ENCODE results near the gene CLCNKA. TPM values are rescaled to one million over a fixed set of nuclear protein-coding genes. Genes with fewer than 3 reads are reported as not detected.

Gene CLCNKA
- total RNA-seq, 1 experiment from 2014 or later = 0.10 TPM

DNA sequence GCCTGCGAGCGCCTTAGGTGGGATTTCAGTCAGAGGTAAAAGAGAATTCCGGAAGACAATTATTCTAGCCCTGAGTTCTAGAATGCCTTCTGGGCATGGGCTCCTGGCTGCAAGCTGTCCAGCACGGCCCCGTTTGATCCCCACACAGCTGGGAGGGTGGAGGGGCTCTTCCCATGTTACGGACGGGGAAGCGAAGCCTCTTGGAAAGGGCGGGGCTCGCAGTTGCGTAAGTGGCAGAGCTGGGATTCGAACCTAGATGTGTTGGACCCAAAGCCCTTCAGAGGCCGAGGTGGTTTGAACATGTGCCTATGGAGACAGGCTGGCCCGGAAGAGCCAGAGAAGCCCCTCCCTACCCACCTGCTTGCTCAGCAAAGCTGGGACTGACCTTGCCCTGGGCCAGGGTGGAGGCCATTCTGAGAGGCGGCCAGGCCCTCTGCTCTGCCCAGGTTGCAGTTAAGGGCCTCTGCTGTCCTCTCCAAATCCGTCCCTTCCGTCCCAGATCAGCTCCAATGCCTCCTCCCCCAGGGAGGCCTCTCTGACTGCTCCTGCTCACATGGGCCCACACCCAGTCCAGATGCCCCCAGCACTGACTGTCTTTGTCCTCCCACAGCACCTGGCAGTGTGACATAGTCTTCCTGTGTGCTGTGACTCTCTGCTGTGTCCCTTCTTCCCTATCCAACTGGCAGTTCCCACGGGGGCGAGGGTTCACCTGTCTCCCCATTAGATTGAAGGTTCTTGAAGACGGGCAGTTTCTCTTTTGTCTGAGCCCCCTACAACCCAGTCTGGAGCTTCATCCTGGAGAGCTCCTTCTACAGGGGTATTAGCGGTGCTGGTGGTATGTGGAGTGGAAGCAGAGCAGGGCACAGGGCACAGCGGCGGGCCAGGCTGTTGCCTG, 2.8 kb upstream of the CLCNKA start:
- Histone ChIP-seq H3K4me3 (replicated peaks in 1 of 2; ENCODE audit: low read depth in 1 of 2, low read length in 2 of 2) (no peak overlapping the region), H3K9me3 (ENCODE audit: control insufficient read depth in 1 of 2, insufficient read depth in 1 of 2, low read depth in 1 of 2, low read length in 2 of 2) (no peaks in the 10 kb centered on the region), H2AFZ (ENCODE audit: low read depth, low read length, poor library complexity, severe bottlenecking) (no peak overlapping the region), H3K27me3 (ENCODE audit: insufficient read depth, low read length) (no peaks in the 10 kb centered on the region), H4K20me1 (ENCODE audit: insufficient read depth) (no peaks in the 10 kb centered on the region), H3K4me1 (ENCODE audit: control insufficient read depth in 1 of 2, insufficient read depth in 2 of 2, low read length in 2 of 2) (peaks cover 0 to 11% of the 10 kb centered on the region in 2 experiments; a peak in 2 of 4 replicates), H3K36me3 (ENCODE audit: control insufficient read depth in 1 of 2, insufficient read depth in 2 of 2, low read length in 2 of 2) (no peaks in the 10 kb centered on the region), H3K79me2 (ENCODE audit: insufficient read depth, low read length) (no peaks in the 10 kb centered on the region), H3K9me2 (ENCODE audit: insufficient read depth) (no peaks in the 10 kb centered on the region), H3K9ac (ENCODE audit: low read length) (no peak overlapping the region), H3K27ac (ENCODE audit: low read depth, low read length) (no peak overlapping the region), H3K4me2 (ENCODE audit: low read length) (no peak overlapping the region)
- POLR2A ChIA-PET = no interaction called here
- DNase-seq (ENCODE audit: low read depth, low spot score) (no peak), ATAC-seq (no peak)
- BruUV-seq (replicated peaks) = no TSS peak
- intact Hi-C loops (cut with micrococcal nuclease) = no loop called here
- TF ChIP-seq POLR2A (IDR thresholded peaks at IDR 0.05; ENCODE audit: borderline replicate concordance, extremely low read depth, insufficient read depth, insufficient read length) (no peak), CBX3 (IDR thresholded peaks at IDR 0.05; ENCODE audit: low read depth) (no peak), SRF (IDR thresholded peaks at IDR 0.05; ENCODE audit: low read depth) (no peak), CEBPB (IDR thresholded peaks at IDR 0.05; ENCODE audit: low read depth) (no peak), FOSL1 (IDR thresholded peaks at IDR 0.05; ENCODE audit: low read depth) (no peak)
- TF ChIP-seq, protein P1, sequence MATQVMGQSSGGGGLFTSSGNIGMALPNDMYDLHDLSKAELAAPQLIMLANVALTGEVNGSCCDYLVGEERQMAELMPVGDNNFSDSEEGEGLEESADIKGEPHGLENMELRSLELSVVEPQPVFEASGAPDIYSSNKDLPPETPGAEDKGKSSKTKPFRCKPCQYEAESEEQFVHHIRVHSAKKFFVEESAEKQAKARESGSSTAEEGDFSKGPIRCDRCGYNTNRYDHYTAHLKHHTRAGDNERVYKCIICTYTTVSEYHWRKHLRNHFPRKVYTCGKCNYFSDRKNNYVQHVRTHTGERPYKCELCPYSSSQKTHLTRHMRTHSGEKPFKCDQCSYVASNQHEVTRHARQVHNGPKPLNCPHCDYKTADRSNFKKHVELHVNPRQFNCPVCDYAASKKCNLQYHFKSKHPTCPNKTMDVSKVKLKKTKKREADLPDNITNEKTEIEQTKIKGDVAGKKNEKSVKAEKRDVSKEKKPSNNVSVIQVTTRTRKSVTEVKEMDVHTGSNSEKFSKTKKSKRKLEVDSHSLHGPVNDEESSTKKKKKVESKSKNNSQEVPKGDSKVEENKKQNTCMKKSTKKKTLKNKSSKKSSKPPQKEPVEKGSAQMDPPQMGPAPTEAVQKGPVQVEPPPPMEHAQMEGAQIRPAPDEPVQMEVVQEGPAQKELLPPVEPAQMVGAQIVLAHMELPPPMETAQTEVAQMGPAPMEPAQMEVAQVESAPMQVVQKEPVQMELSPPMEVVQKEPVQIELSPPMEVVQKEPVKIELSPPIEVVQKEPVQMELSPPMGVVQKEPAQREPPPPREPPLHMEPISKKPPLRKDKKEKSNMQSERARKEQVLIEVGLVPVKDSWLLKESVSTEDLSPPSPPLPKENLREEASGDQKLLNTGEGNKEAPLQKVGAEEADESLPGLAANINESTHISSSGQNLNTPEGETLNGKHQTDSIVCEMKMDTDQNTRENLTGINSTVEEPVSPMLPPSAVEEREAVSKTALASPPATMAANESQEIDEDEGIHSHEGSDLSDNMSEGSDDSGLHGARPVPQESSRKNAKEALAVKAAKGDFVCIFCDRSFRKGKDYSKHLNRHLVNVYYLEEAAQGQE (IDR thresholded peaks at IDR 0.05; ENCODE audit: low read depth) = no peak
- RAD21 ChIA-PET (ENCODE audit: low non-redundant PET in 1 of 2, low total read pairs in 2 of 2, uncharacterized antibody in 2 of 2, unreplicated experiment in 2 of 2) = no interaction called here
- CTCF ChIA-PET = no interaction called here
